Measurements from ENCODE around the gene SERPINA4.
"Not testable (repeated sequence)": the region's sequence is repeated elsewhere in the genome, so short reads cannot be mapped to it uniquely, and the experiment has no call there.

Gene SERPINA4

GRCh38 chr14:94571395-94571794 is 10.2 kb downstream of the SERPINA4 start:
- Histone ChIP-seq H3K4me3 (ENCODE audit: low read length) (no peak overlapping the region), H3K27ac (ENCODE audit: low read length) (no peak overlapping the region), H3K36me3 (ENCODE audit: control insufficient read depth, low read depth, low read length) (no peaks in the 10 kb centered on the region), H3K27me3 (ENCODE audit: control insufficient read depth, insufficient read depth, low read length) (no peaks in the 10 kb centered on the region), H3K9ac (ENCODE audit: low read length) (no peak overlapping the region), H3K9me3 (ENCODE audit: control insufficient read depth, low read depth, low read length) (no peaks in the 10 kb centered on the region), H3K4me1 (ENCODE audit: control insufficient read depth, low read depth, low read length) (no peaks in the 10 kb centered on the region)

- H3K4me1 ChIP-seq (ENCODE audit: control insufficient read depth, low read depth, low read length) = no peaks in the 10 kb centered on the region
- H3K9ac ChIP-seq (ENCODE audit: low read length) = no peak overlapping the region
- H3K9me3 ChIP-seq (ENCODE audit: control insufficient read depth, low read depth, low read length) = no peaks in the 10 kb centered on the region
- no peaks in the 10 kb centered on the region for H3K36me3 ChIP-seq (ENCODE audit: control insufficient read depth, low read depth, low read length)
- no peak overlapping the region for H3K4me3 ChIP-seq (ENCODE audit: low read length)
- no peak overlapping the region for H3K27ac ChIP-seq (ENCODE audit: low read length)
- no peaks in the 10 kb centered on the region for H3K27me3 ChIP-seq (ENCODE audit: control insufficient read depth, insufficient read depth, low read length)
Observed at GRCh38 chr14:94571950-94572349, 10.7 kb downstream of the SERPINA4 start.

GRCh38 chr14:94572637-94573303 is 11.5 kb downstream of the SERPINA4 start:
- no peaks in the 10 kb centered on the region for H3K4me1 ChIP-seq (ENCODE audit: control insufficient read depth, low read depth, low read length)

GRCh38 chr14:94573475-94574277 is 12.4 kb downstream of the SERPINA4 start:
- Histone ChIP-seq H3K9ac (ENCODE audit: low read length) (no peak overlapping the region), H3K4me3 (ENCODE audit: low read length) (no peak overlapping the region), H3K27me3 (ENCODE audit: control insufficient read depth, insufficient read depth, low read length) (no peaks in the 10 kb centered on the region)

More at GRCh38 chr14:94572637-94573303, 11.5 kb downstream of the SERPINA4 start:
- no peaks in the 10 kb centered on the region for H3K36me3 ChIP-seq (ENCODE audit: control insufficient read depth, low read depth, low read length)
- H3K27ac ChIP-seq (ENCODE audit: low read length) = no peak overlapping the region
- H3K27me3 ChIP-seq (ENCODE audit: control insufficient read depth, insufficient read depth, low read length) = no peaks in the 10 kb centered on the region
- no peak overlapping the region for H3K9ac ChIP-seq (ENCODE audit: low read length)
- H3K9me3 ChIP-seq (ENCODE audit: control insufficient read depth, low read depth, low read length) = no peaks in the 10 kb centered on the region
- H3K4me3 ChIP-seq (ENCODE audit: low read length) = no peak overlapping the region

GRCh38 chr14:94574336-94574735 is 13.1 kb downstream of the SERPINA4 start:
- Histone ChIP-seq H3K4me1 (ENCODE audit: control insufficient read depth, low read depth, low read length) (no peaks in the 10 kb centered on the region), H3K4me3 (ENCODE audit: low read length) (no peak overlapping the region), H3K27ac (ENCODE audit: low read length) (no peak overlapping the region), H3K9me3 (ENCODE audit: control insufficient read depth, low read depth, low read length) (no peaks in the 10 kb centered on the region), H3K36me3 (ENCODE audit: control insufficient read depth, low read depth, low read length) (no peaks in the 10 kb centered on the region), H3K9ac (ENCODE audit: low read length) (no peak overlapping the region), H3K27me3 (ENCODE audit: control insufficient read depth, insufficient read depth, low read length) (no peaks in the 10 kb centered on the region)

More at GRCh38 chr14:94573475-94574277, 12.4 kb downstream of the SERPINA4 start:
- no peaks in the 10 kb centered on the region for H3K36me3 ChIP-seq (ENCODE audit: control insufficient read depth, low read depth, low read length)
- no peaks in the 10 kb centered on the region for H3K9me3 ChIP-seq (ENCODE audit: control insufficient read depth, low read depth, low read length)
- H3K4me1 ChIP-seq (ENCODE audit: control insufficient read depth, low read depth, low read length) = no peaks in the 10 kb centered on the region
- no peak overlapping the region for H3K27ac ChIP-seq (ENCODE audit: low read length)

DNA sequence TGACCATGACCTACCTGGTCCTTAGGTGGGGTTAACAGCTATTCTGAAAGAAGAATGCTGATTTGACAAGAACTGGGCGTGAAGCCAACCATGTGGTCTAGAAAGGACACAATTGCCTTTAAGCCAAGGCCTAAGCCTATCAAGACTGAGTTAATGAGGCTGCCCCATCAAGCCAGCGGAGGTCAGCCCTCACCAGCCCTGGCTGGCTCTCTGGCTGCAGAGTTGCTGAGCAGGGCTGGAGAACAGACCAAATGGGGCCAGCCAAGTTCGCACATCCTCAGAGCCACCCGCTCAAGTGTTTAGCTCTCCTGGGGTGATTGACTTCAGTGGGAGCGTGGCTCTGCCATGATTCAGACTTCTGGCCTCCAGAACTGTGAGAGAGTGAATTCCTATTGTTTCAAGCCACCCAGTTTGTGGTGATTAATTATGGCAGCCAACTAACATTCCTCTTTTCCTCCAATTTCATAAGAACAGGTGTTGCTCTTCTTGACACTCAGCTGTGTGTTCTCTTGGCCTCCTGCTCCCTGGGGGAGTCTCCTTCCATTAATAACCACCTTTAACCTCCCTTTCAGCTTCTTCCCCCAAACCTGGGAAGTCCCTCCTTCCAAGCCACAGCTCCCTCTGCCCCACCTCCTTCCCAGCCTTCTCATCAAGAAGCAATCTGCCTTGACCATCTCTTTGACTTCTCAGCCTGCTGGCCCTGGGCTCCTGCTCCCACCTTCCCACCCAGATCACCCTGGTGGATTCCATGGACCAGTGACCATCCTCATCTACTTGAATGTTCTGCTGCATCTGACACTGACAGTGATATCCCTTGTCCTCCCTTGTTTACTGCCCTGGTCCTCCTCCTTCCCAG is 14.7 kb downstream of the SERPINA4 start:
- H3K27me3 ChIP-seq (ENCODE audit: control insufficient read depth, insufficient read depth, low read length) = no peaks in the 10 kb centered on the region
- H3K27ac ChIP-seq (ENCODE audit: low read length) = no peak overlapping the region
- no peaks in the 10 kb centered on the region for H3K9me3 ChIP-seq (ENCODE audit: control insufficient read depth, low read depth, low read length)
- no peaks in the 10 kb centered on the region for H3K4me1 ChIP-seq (ENCODE audit: control insufficient read depth, low read depth, low read length)
- no peak overlapping the region for H3K9ac ChIP-seq (ENCODE audit: low read length)
- no peaks in the 10 kb centered on the region for H3K36me3 ChIP-seq (ENCODE audit: control insufficient read depth, low read depth, low read length)
- H3K4me3 ChIP-seq (ENCODE audit: low read length) = no peak overlapping the region

DNA sequence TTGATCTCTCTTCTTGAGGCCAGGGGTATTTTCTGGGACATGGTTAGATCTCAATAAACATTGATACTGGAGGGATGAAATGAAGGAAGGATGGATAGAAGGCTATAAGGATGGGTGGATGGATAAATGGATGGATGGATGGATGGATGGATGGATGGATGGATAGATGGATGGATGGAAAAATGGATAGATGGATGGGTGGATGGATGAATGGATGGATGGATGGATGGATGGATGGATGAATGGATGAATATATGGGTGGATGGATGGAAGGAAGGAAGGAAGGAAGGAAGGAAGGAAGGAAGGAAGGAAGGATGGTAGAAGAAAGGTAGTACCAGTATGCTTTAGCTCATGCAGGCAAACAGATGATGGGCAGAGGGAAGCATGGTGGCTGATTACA is 16.2 kb downstream of the SERPINA4 start:
- not testable (repeated sequence) for H3K36me3 ChIP-seq (ENCODE audit: control insufficient read depth, low read depth, low read length); H3K9ac ChIP-seq (ENCODE audit: low read length); H3K4me1 ChIP-seq (ENCODE audit: control insufficient read depth, low read depth, low read length); H3K27me3 ChIP-seq (ENCODE audit: control insufficient read depth, insufficient read depth, low read length); H3K27ac ChIP-seq (ENCODE audit: low read length); H3K9me3 ChIP-seq (ENCODE audit: control insufficient read depth, low read depth, low read length); H3K4me3 ChIP-seq (ENCODE audit: low read length)

DNA sequence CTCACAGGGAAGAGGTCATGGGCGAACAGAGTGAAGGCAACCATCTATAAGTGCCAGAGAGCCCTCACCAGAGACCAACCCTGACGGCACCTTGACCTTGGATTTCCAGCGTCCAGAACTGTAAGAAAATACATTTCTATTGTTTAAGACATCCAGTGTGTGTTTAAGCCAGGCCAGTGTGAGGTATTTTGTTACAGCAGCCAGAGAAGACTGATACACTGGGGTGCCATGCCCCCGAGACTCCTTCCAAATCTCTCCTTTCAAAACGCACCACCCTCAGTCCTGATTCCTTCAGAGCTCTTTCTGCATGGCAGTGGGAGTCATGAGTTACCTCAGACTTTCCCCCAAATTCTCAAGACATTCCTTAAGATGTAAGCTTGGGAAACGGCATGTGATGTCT is 17.5 kb downstream of the SERPINA4 start:
- H3K27me3 ChIP-seq (ENCODE audit: control insufficient read depth, insufficient read depth, low read length) = no peaks in the 10 kb centered on the region
- no peak overlapping the region for H3K9ac ChIP-seq (ENCODE audit: low read length)
- H3K4me3 ChIP-seq (ENCODE audit: low read length) = no peak overlapping the region
- no peaks in the 10 kb centered on the region for H3K36me3 ChIP-seq (ENCODE audit: control insufficient read depth, low read depth, low read length)
- no peaks in the 10 kb centered on the region for H3K9me3 ChIP-seq (ENCODE audit: control insufficient read depth, low read depth, low read length)
- H3K27ac ChIP-seq (ENCODE audit: low read length) = no peak overlapping the region
- H3K4me1 ChIP-seq (ENCODE audit: control insufficient read depth, low read depth, low read length) = no peaks in the 10 kb centered on the region

- no peaks in the 10 kb centered on the region for H3K9me3 ChIP-seq (ENCODE audit: control insufficient read depth, low read depth, low read length)
- H3K36me3 ChIP-seq (ENCODE audit: control insufficient read depth, low read depth, low read length) = no peaks in the 10 kb centered on the region
- no peak within 1 kb of the TSS for H3K4me3 ChIP-seq (ENCODE audit: low read length)
- H3K27me3 ChIP-seq (ENCODE audit: control insufficient read depth, insufficient read depth, low read length) = no peaks in the 10 kb centered on the region
- H3K9ac ChIP-seq (ENCODE audit: low read length) = no peak within 1 kb of the TSS
- H3K27ac ChIP-seq (ENCODE audit: low read length) = no peak within 1 kb of the TSS
- no peaks in the 10 kb centered on the region for H3K4me1 ChIP-seq (ENCODE audit: control insufficient read depth, low read depth, low read length)
Observed at GRCh38 chr14:94581127-94581999, 20.1 kb downstream of the SERPINA4 start, which contains the start of gene SERPINA5. Gene SERPINA5 (plus strand): TSS chr14:94581426. CDS start chr14:94587363, 5,937 bp downstream.

GRCh38 chr14:94582199-94582750 is 21.0 kb downstream of the SERPINA4 start:
- Histone ChIP-seq H3K36me3 (ENCODE audit: control insufficient read depth, low read depth, low read length) (no peaks in the 10 kb centered on the region), H3K27me3 (ENCODE audit: control insufficient read depth, insufficient read depth, low read length) (no peaks in the 10 kb centered on the region), H3K4me3 (ENCODE audit: low read length) (no peak overlapping the region), H3K9ac (ENCODE audit: low read length) (no peak overlapping the region), H3K4me1 (ENCODE audit: control insufficient read depth, low read depth, low read length) (no peaks in the 10 kb centered on the region), H3K9me3 (ENCODE audit: control insufficient read depth, low read depth, low read length) (no peaks in the 10 kb centered on the region), H3K27ac (ENCODE audit: low read length) (no peak overlapping the region)
